ENCODE results near the gene GRPEL2.

- TF ChIP-seq CTCF (conservative IDR thresholded peaks at IDR 0.05; ENCODE audit: low read depth in 2 of 2) (no peak), JUNB (IDR thresholded peaks at IDR 0.05; ENCODE audit: unreplicated experiment) (no peak), CREB1 (CRISPR knock-in tag; IDR thresholded peaks at IDR 0.05; ENCODE audit: low read depth) (no peak), REST (IDR thresholded peaks at IDR 0.05; ENCODE audit: unreplicated experiment) (no peak), POLR2AphosphoS5 (IDR thresholded peaks at IDR 0.05; ENCODE audit: low read depth) (no peak), EZH2 (IDR thresholded peaks at IDR 0.05; ENCODE audit: low read depth, unreplicated experiment) (no peak), EZH2phosphoT487 (IDR thresholded peaks at IDR 0.05; ENCODE audit: unreplicated experiment) (no peak)
These were observed 47.1 kb upstream of the GRPEL2 start for GRCh38 chr5:149298163-149298562.
